Astrocyte of the cerebellum (primary cell): Measurements from ENCODE around the gene SBF1.

Experiments used
- DNase-seq: peaks from one replicate; pipeline ENCODE4 v3.0.0-alpha.2; 2011; ENCODE audit warnings: low read depth
- H3K4me3 ChIP-seq: 2 replicates; pipeline ENCODE4 v1.5.1; 2011; ENCODE audit warnings: mild to moderate bottlenecking, low read depth, low read length, moderate library complexity
- in situ Hi-C: cut with HindIII; loops from 2 replicates; pipeline ENCODE4 v1.10.0; 2017; ENCODE audit warnings: low sequenced_read_pairs
- TF ChIP-seq, protein P1 (sequence below): IDR thresholded peaks from 2 replicates; pipeline ENCODE4 v1.5.1; 2012; ENCODE audit warnings: low read length, low read depth, moderate library complexity, mild to moderate bottlenecking; ENCODE audit errors: missing control alignments

Gene SBF1

GRCh38 chr22:50467773-50468440, 6.9 kb downstream of the SBF1 start:
- TF ChIP-seq, protein P1, sequence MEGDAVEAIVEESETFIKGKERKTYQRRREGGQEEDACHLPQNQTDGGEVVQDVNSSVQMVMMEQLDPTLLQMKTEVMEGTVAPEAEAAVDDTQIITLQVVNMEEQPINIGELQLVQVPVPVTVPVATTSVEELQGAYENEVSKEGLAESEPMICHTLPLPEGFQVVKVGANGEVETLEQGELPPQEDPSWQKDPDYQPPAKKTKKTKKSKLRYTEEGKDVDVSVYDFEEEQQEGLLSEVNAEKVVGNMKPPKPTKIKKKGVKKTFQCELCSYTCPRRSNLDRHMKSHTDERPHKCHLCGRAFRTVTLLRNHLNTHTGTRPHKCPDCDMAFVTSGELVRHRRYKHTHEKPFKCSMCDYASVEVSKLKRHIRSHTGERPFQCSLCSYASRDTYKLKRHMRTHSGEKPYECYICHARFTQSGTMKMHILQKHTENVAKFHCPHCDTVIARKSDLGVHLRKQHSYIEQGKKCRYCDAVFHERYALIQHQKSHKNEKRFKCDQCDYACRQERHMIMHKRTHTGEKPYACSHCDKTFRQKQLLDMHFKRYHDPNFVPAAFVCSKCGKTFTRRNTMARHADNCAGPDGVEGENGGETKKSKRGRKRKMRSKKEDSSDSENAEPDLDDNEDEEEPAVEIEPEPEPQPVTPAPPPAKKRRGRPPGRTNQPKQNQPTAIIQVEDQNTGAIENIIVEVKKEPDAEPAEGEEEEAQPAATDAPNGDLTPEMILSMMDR = no peak
- H3K4me3 ChIP-seq = no peak overlapping the region
- DNase-seq = no peak
- in situ Hi-C loops = no loop called here

GRCh38 chr22:50467341-50467740, 7.5 kb downstream of the SBF1 start:
- in situ Hi-C loops = no loop called here
- TF ChIP-seq, protein P1 = no peak
- no peak for DNase-seq
- H3K4me3 ChIP-seq = no peak overlapping the region

GRCh38 chr22:50465066-50465930, 9.5 kb downstream of the SBF1 start:
- TF ChIP-seq, protein P1 = no peak
- no peak for DNase-seq
- no peak overlapping the region for H3K4me3 ChIP-seq
- in situ Hi-C loops = no loop called here

- no peak for DNase-seq
- no peak overlapping the region for H3K4me3 ChIP-seq
- TF ChIP-seq, protein P1 = no peak
- in situ Hi-C loops = no loop called here
Observed at GRCh38 chr22:50464451-50464850, 10.4 kb downstream of the SBF1 start.

DNA sequence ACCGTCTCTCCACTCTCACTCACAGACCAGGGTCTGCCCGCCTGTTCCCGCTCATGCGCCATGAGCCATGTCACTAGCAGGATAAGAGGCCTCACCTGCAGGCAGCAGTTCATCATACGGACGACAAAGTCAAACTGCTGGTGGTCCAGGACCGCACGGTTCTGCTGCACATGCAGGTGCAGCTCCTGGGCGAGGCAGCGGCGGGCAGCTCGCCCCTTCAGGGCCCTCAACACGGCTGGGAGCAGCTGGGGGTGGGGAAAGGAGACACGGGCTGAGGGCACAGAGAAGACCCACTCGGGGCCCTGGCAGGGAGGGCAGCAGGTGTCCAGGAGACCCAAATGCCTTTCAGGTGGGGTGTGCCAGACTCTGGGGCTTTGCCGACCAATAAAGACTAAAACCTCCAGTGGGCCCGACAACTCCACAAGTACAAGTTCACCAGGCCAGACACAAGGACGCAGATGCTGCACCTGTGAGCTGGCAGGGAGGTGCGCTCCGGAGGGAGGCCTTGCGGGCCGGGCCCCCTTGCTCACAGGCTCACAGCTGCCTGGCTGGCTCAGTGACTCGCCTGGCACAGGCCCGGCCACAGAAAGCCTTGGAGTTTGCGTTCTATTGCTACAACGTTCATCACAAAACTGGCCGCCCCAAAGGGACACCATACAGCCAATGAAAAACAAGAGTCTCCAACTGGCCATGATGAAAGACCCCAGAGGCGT, 11.5 kb downstream of the SBF1 start:
- in situ Hi-C loops = no loop called here
- H3K4me3 ChIP-seq = no peak overlapping the region
- DNase-seq = no peak
- TF ChIP-seq, protein P1 = no peak

GRCh38 chr22:50461979-50462540, 12.8 kb downstream of the SBF1 start:
- TF ChIP-seq, protein P1 = no peak
- no peak for DNase-seq
- H3K4me3 ChIP-seq = no peak overlapping the region
- in situ Hi-C loops = no loop called here
